OCI-LY1 (cell line): Measurements from ENCODE around the gene E4F1.

Experiments used
- H2AFZ ChIP-seq: fragments of 200-600 bp; sonication (generic), shearing (Covaris generic); 2 replicates; pipeline ENCODE4 v1.6.0; 2014; ENCODE audit warnings: antibody characterized with exemption, mild to moderate bottlenecking, low read length
- H3F3A ChIP-seq: fragments of 200-600 bp; sonication (generic), shearing (Covaris generic); 2 replicates; pipeline ENCODE4 v1.6.0; 2014; ENCODE audit warnings: mild to moderate bottlenecking, antibody characterized with exemption, low read length, moderate library complexity; ENCODE audit not compliant: insufficient read depth
- H3K27ac ChIP-seq: fragments of 200-600 bp; sonication (generic); 2 replicates; pipeline ENCODE4 v1.5.1; 2014; ENCODE audit warnings: low read length, mixed run types, mild to moderate bottlenecking, low read depth; ENCODE audit not compliant: poor library complexity, severe bottlenecking
- H3K27me3 ChIP-seq: fragments of 200-600 bp; sonication (generic); 2 replicates; pipeline ENCODE4 v1.6.0; 2014; ENCODE audit warnings: antibody characterized with exemption, mild to moderate bottlenecking, low read length, moderate library complexity; ENCODE audit not compliant: insufficient read depth
- H3K36me3 ChIP-seq: fragments of 200-600 bp; sonication (generic); 2 replicates; pipeline ENCODE4 v1.6.1; 2014; ENCODE audit warnings: mild to moderate bottlenecking, antibody characterized with exemption, low read length, moderate library complexity, mixed read lengths; ENCODE audit not compliant: insufficient read depth
- H3K4me1 ChIP-seq: fragments of 200-600 bp; sonication (generic); 2 replicates; pipeline ENCODE4 v1.5.1; 2014; ENCODE audit warnings: mild to moderate bottlenecking, low read length, moderate library complexity; ENCODE audit not compliant: insufficient read depth, severe bottlenecking
- H3K4me2 ChIP-seq: fragments of 200-600 bp; sonication (generic), shearing (Covaris generic); 2 replicates; pipeline ENCODE4 v1.6.1; 2014; ENCODE audit warnings: low read length
- H3K4me3 ChIP-seq: fragments of 200-600 bp; sonication (generic); 2 replicates; pipeline ENCODE4 v1.5.1; 2014; ENCODE audit warnings: low read length, low read depth, mild to moderate bottlenecking, mixed read lengths; ENCODE audit not compliant: poor library complexity, severe bottlenecking
- H3K79me2 ChIP-seq: fragments of 200-600 bp; shearing (Covaris generic); 2 replicates; pipeline ENCODE4 v1.6.1; 2016; ENCODE audit warnings: mixed run types, low read length, mixed read lengths; ENCODE audit not compliant: insufficient read depth
- H3K9ac ChIP-seq: fragments of 200-600 bp; sonication (generic), shearing (Covaris generic); 2 replicates; pipeline ENCODE4 v1.6.1; 2014; ENCODE audit warnings: mild to moderate bottlenecking, low read length, mixed read lengths
- H3K9me2 ChIP-seq: fragments of 200-600 bp; sonication (generic), shearing (Covaris generic); 2 replicates; pipeline ENCODE4 v1.6.1; 2014; ENCODE audit warnings: low read depth, mild to moderate bottlenecking, low read length, mixed read lengths
- H3K9me3 ChIP-seq: fragments of 200-600 bp; shearing (Covaris generic); 2 replicates; pipeline ENCODE4 v1.6.1; 2014; ENCODE audit warnings: low read length, mixed read lengths
- H4K20me1 ChIP-seq: fragments of 200-600 bp; sonication (generic), shearing (Covaris generic); 2 replicates; pipeline ENCODE4 v1.6.0; 2016; ENCODE audit warnings: mild to moderate bottlenecking, low read length; ENCODE audit not compliant: insufficient read depth
- EZH2 ChIP-seq: fragments of 200-600 bp; sonication (generic), shearing (Covaris generic); IDR thresholded peaks from 2 replicates; pipeline ENCODE4 v1.8.0; 2017; ENCODE audit warnings: borderline replicate concordance, mixed run types, mild to moderate bottlenecking, antibody characterized with exemption, low read length, moderate library complexity, mixed read lengths
- TF ChIP-seq, protein P1 (sequence below): fragments of 200-600 bp; sonication (generic), shearing (Covaris generic); IDR thresholded peaks from 2 replicates; pipeline ENCODE4 v1.5.1; 2017; ENCODE audit warnings: mild to moderate bottlenecking, antibody characterized with exemption, low read length, moderate library complexity, mixed read lengths

Gene E4F1

GRCh38 chr16:2280981-2281542 lies 57.7 kb downstream of the E4F1 start:
- H3K27ac ChIP-seq: no peak overlapping the region
- H3K36me3 ChIP-seq: no peaks in the 10 kb centered on the region
- H3K9me2 ChIP-seq: no peaks in the 10 kb centered on the region
- no peak overlapping the region for H3K9ac ChIP-seq
- no peak overlapping the region for H3K4me2 ChIP-seq
- no peaks in the 10 kb centered on the region for H4K20me1 ChIP-seq
- no peaks in the 10 kb centered on the region for H3K79me2 ChIP-seq
- TF ChIP-seq, protein P1, sequence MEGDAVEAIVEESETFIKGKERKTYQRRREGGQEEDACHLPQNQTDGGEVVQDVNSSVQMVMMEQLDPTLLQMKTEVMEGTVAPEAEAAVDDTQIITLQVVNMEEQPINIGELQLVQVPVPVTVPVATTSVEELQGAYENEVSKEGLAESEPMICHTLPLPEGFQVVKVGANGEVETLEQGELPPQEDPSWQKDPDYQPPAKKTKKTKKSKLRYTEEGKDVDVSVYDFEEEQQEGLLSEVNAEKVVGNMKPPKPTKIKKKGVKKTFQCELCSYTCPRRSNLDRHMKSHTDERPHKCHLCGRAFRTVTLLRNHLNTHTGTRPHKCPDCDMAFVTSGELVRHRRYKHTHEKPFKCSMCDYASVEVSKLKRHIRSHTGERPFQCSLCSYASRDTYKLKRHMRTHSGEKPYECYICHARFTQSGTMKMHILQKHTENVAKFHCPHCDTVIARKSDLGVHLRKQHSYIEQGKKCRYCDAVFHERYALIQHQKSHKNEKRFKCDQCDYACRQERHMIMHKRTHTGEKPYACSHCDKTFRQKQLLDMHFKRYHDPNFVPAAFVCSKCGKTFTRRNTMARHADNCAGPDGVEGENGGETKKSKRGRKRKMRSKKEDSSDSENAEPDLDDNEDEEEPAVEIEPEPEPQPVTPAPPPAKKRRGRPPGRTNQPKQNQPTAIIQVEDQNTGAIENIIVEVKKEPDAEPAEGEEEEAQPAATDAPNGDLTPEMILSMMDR: no peak
- no peak for TF ChIP-seq EZH2
- no peaks in the 10 kb centered on the region for H3K9me3 ChIP-seq
- no peaks in the 10 kb centered on the region for H3F3A ChIP-seq
- H3K4me1 ChIP-seq: no peaks in the 10 kb centered on the region
- peaks cover 16% of the 10 kb centered on the region for H3K27me3 ChIP-seq
- no peak overlapping the region for H2AFZ ChIP-seq
- no peak overlapping the region for H3K4me3 ChIP-seq

DNA sequence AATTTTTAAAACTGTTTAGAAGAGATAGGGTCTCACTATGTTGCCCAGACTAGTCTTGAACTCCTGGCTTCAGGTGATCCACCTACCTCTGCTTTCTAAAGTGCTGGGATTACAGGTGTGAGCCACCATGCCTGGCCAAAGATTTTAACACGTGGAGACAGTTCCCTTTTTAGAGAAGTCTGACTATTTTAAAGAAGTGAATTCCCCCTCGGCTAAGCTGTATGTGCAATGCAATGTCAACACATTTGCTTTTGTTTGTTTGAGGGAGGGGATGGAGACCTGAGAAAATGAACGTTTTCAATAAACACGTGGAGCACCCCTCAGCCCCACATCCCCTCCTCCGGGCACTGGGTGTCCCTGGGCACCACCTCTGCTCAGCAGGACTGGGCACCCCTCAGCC lies 58.9 kb downstream of the E4F1 start:
- no peak overlapping the region for H3K4me3 ChIP-seq
- H3K9me2 ChIP-seq: no peaks in the 10 kb centered on the region
- no peak overlapping the region for H3K27ac ChIP-seq
- H3K79me2 ChIP-seq: no peaks in the 10 kb centered on the region
- no peaks in the 10 kb centered on the region for H3F3A ChIP-seq
- no peaks in the 10 kb centered on the region for H4K20me1 ChIP-seq
- no peak overlapping the region for H3K9ac ChIP-seq
- no peaks in the 10 kb centered on the region for H3K4me1 ChIP-seq
- peaks cover 16% of the 10 kb centered on the region for H3K27me3 ChIP-seq
- H3K9me3 ChIP-seq: no peaks in the 10 kb centered on the region
- no peaks in the 10 kb centered on the region for H3K36me3 ChIP-seq
- no peak overlapping the region for H2AFZ ChIP-seq
- H3K4me2 ChIP-seq: no peak overlapping the region
- TF ChIP-seq, protein P1: no peak
- no peak for TF ChIP-seq EZH2

DNA sequence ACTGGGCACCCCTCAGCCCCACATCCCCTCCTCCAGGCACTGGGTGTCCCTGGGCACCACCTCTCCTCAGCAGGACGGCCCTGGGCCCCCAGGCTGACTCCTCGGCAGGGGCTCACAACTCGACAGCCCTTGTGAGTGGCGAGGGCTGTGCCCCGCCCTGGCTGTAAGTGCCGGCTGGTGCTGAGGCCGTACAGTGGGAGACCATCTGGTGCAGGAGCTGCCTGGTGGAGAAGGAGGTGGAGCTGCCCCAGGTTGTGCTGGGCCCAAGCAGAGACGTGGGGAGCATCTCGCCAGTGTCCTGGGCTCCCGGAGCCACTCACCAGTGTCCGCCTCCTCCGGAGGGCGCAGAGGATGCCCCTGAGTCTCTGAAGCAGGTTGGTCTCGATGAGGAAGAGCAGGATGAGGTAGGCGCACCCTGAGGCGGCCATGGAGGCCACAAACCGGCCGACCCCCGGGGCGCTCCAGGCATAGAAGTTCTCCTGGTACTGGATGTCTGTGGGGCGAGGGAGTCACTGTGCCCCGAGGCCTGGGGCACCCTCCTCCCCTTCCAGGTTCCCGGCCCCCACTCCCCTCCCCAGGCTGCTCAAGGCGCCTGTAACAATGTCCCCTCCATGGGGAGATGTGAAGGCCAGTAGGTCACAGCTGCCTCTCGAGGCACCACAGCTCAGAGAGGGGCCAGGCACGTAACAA lies 59.6 kb downstream of the E4F1 start:
- Histone ChIP-seq H3K27ac (no peak overlapping the region), H3K27me3 (peaks cover 12% of the 10 kb centered on the region), H3K4me3 (no peak overlapping the region), H3K9ac (no peak overlapping the region), H4K20me1 (no peaks in the 10 kb centered on the region), H3K36me3 (no peaks in the 10 kb centered on the region), H3K4me2 (no peak overlapping the region), H3K79me2 (no peaks in the 10 kb centered on the region), H3K9me2 (no peaks in the 10 kb centered on the region), H3K4me1 (no peaks in the 10 kb centered on the region), H3K9me3 (no peaks in the 10 kb centered on the region), H2AFZ (no peak overlapping the region), H3F3A (no peaks in the 10 kb centered on the region)
- TF ChIP-seq, protein P1: no peak
- TF ChIP-seq EZH2: no peak
